Measurements from ENCODE around the gene RALA. TPM values are rescaled to one million over a fixed set of nuclear protein-coding genes. Genes with fewer than 3 reads are reported as not detected.
A peak's percentile ranks its signal among the peaks of the same experiment; 100 is the strongest.

Gene RALA
- total RNA-seq, 2 donors from 2014 or later, result 38.4 to 47.1 TPM

- Mint-ChIP-seq H3K27me3 (ENCODE audit: low read depth) (no peaks in the 10 kb centered on the region), H3K4me1 (ENCODE audit: low read depth) (peaks cover 67% of the 10 kb centered on the region), H3K36me3 (ENCODE audit: insufficient read depth in 2 of 2) (peaks cover 0 to 5% of the 10 kb centered on the region in 2 donors), H3K27ac (peak overlapping the region; percentile 75), H3K9me3 (no peaks in the 10 kb centered on the region), H3K4me3 (no peak overlapping the region)
- DNase-seq (no peak), ATAC-seq (replicated peaks in 1 of 2) (no peak)
These were observed 19.5 kb downstream of the RALA start for GRCh38 chr7:39642896-39643295.

- no peak for ATAC-seq (replicated peaks in 1 of 2)
These were observed 20.8 kb downstream of the RALA start for GRCh38 chr7:39644170-39644569.

GRCh38 chr7:39645482-39646407 lies 22.4 kb downstream of the RALA start:
- ATAC-seq (replicated peaks in 1 of 2) (no peak), DNase-seq (no peak)
- Mint-ChIP-seq H3K9me3 (peaks cover 0 to 2% of the 10 kb centered on the region in 2 donors), H3K4me1 (ENCODE audit: low read depth) (peaks cover 63% of the 10 kb centered on the region), H3K4me3 (no peak overlapping the region), H3K27me3 (ENCODE audit: low read depth) (no peaks in the 10 kb centered on the region), H3K27ac (no peak overlapping the region), H3K36me3 (ENCODE audit: insufficient read depth in 2 of 2) (peaks cover 0 to 8% of the 10 kb centered on the region in 2 donors)

More at GRCh38 chr7:39644170-39644569, 20.8 kb downstream of the RALA start:
- H3K36me3 Mint-ChIP-seq (ENCODE audit: insufficient read depth in 2 of 2), result peaks cover 0 to 8% of the 10 kb centered on the region in 2 donors
- DNase-seq, result no peak
- H3K4me1 Mint-ChIP-seq (ENCODE audit: low read depth), result peaks cover 63% of the 10 kb centered on the region
- no peaks in the 10 kb centered on the region for H3K9me3 Mint-ChIP-seq
- H3K27me3 Mint-ChIP-seq (ENCODE audit: low read depth), result no peaks in the 10 kb centered on the region
- no peak overlapping the region for H3K4me3 Mint-ChIP-seq
- H3K27ac Mint-ChIP-seq, result no peak overlapping the region

GRCh38 chr7:39647816-39648215 lies 24.4 kb downstream of the RALA start:
- Mint-ChIP-seq H3K27me3 (ENCODE audit: low read depth) (no peaks in the 10 kb centered on the region), H3K9me3 (peaks cover 0 to 2% of the 10 kb centered on the region in 2 donors), H3K4me1 (ENCODE audit: low read depth) (peaks cover 61% of the 10 kb centered on the region), H3K4me3 (no peak overlapping the region), H3K36me3 (ENCODE audit: insufficient read depth in 2 of 2) (peaks cover 0 to 8% of the 10 kb centered on the region in 2 donors), H3K27ac (no peak overlapping the region)
- DNase-seq, result no peak
- ATAC-seq (replicated peaks in 1 of 2), result no peak

GRCh38 chr7:39650676-39651075 lies 27.3 kb downstream of the RALA start:
- Mint-ChIP-seq H3K27me3 (ENCODE audit: low read depth) (no peaks in the 10 kb centered on the region), H3K9me3 (peaks cover 2 to 3% of the 10 kb centered on the region in 2 donors), H3K36me3 (ENCODE audit: insufficient read depth in 2 of 2) (peaks cover 3 to 17% of the 10 kb centered on the region in 2 donors), H3K27ac (no peak overlapping the region), H3K4me1 (ENCODE audit: low read depth) (peaks cover 34% of the 10 kb centered on the region), H3K4me3 (no peak overlapping the region)
- no peak for ATAC-seq (replicated peaks in 1 of 2)
- DNase-seq, result no peak

- no peak for ATAC-seq (replicated peaks in 1 of 2)
- peaks cover 3 to 17% of the 10 kb centered on the region in 2 donors for H3K36me3 Mint-ChIP-seq (ENCODE audit: insufficient read depth in 2 of 2)
- H3K27ac Mint-ChIP-seq, result no peak overlapping the region
- no peaks in the 10 kb centered on the region for H3K27me3 Mint-ChIP-seq (ENCODE audit: low read depth)
- no peak for DNase-seq
- peaks cover 32% of the 10 kb centered on the region for H3K4me1 Mint-ChIP-seq (ENCODE audit: low read depth)
- peaks cover 2 to 3% of the 10 kb centered on the region in 2 donors for H3K9me3 Mint-ChIP-seq
- no peak overlapping the region for H3K4me3 Mint-ChIP-seq
These were observed 27.9 kb downstream of the RALA start for GRCh38 chr7:39651265-39651664.

- Mint-ChIP-seq H3K4me1 (ENCODE audit: low read depth) (peaks cover 7% of the 10 kb centered on the region), H3K27ac (no peak overlapping the region)
- ATAC-seq (replicated peaks in 1 of 2), result no peak
These were observed 33.0 kb downstream of the RALA start for GRCh38 chr7:39656415-39656814.

GRCh38 chr7:39659356-39660013 lies 36.1 kb downstream of the RALA start:
- Mint-ChIP-seq H3K9me3 (peaks cover 9 to 15% of the 10 kb centered on the region in 2 donors), H3K4me1 (ENCODE audit: low read depth) (peaks cover 12% of the 10 kb centered on the region), H3K36me3 (ENCODE audit: insufficient read depth in 2 of 2) (peaks cover 12 to 32% of the 10 kb centered on the region in 2 donors), H3K27me3 (ENCODE audit: low read depth) (no peaks in the 10 kb centered on the region), H3K27ac (no peak overlapping the region), H3K4me3 (no peak overlapping the region)
- DNase-seq (no peak), ATAC-seq (replicated peaks in 1 of 2) (no peak)

More at GRCh38 chr7:39656415-39656814, 33.0 kb downstream of the RALA start:
- no peak overlapping the region for H3K4me3 Mint-ChIP-seq
- DNase-seq, result no peak
- peaks cover 6 to 19% of the 10 kb centered on the region in 2 donors for H3K36me3 Mint-ChIP-seq (ENCODE audit: insufficient read depth in 2 of 2)
- H3K27me3 Mint-ChIP-seq (ENCODE audit: low read depth), result no peaks in the 10 kb centered on the region
- H3K9me3 Mint-ChIP-seq, result peaks cover 2 to 8% of the 10 kb centered on the region in 2 donors

- Mint-ChIP-seq H3K4me1 (ENCODE audit: low read depth) (peaks cover 20% of the 10 kb centered on the region), H3K27me3 (ENCODE audit: low read depth) (no peaks in the 10 kb centered on the region), H3K4me3 (no peak overlapping the region), H3K9me3 (peaks cover 9 to 12% of the 10 kb centered on the region in 2 donors), H3K27ac (no peak overlapping the region), H3K36me3 (ENCODE audit: insufficient read depth in 2 of 2) (peaks cover 9 to 28% of the 10 kb centered on the region in 2 donors)
- ATAC-seq (replicated peaks in 1 of 2) (no peak), DNase-seq (no peak)
These were observed 38.6 kb downstream of the RALA start for GRCh38 chr7:39661960-39662359.

GRCh38 chr7:39663263-39663662 lies 39.9 kb downstream of the RALA start:
- peaks cover 9 to 28% of the 10 kb centered on the region in 2 donors for H3K36me3 Mint-ChIP-seq (ENCODE audit: insufficient read depth in 2 of 2)
- ATAC-seq (replicated peaks in 1 of 2), result no peak
- H3K4me1 Mint-ChIP-seq (ENCODE audit: low read depth), result peaks cover 20% of the 10 kb centered on the region
- no peak overlapping the region for H3K27ac Mint-ChIP-seq
- no peak overlapping the region for H3K4me3 Mint-ChIP-seq
- no peaks in the 10 kb centered on the region for H3K27me3 Mint-ChIP-seq (ENCODE audit: low read depth)
- H3K9me3 Mint-ChIP-seq, result peaks cover 9 to 12% of the 10 kb centered on the region in 2 donors
- no peak for DNase-seq

GRCh38 chr7:39664057-39664456 lies 40.7 kb downstream of the RALA start:
- Mint-ChIP-seq H3K9me3 (peaks cover 9 to 12% of the 10 kb centered on the region in 2 donors), H3K36me3 (ENCODE audit: insufficient read depth in 2 of 2) (peaks cover 9 to 27% of the 10 kb centered on the region in 2 donors), H3K27me3 (ENCODE audit: low read depth) (no peaks in the 10 kb centered on the region), H3K4me3 (no peak overlapping the region), H3K4me1 (ENCODE audit: low read depth) (peaks cover 20% of the 10 kb centered on the region), H3K27ac (no peak overlapping the region)
- ATAC-seq (replicated peaks in 1 of 2), result no peak
- no peak for DNase-seq

- peaks cover 9 to 12% of the 10 kb centered on the region in 2 donors for H3K9me3 Mint-ChIP-seq
- no peak overlapping the region for H3K4me3 Mint-ChIP-seq
- H3K27me3 Mint-ChIP-seq (ENCODE audit: low read depth), result no peaks in the 10 kb centered on the region
- no peak overlapping the region for H3K27ac Mint-ChIP-seq
- H3K4me1 Mint-ChIP-seq (ENCODE audit: low read depth), result peaks cover 20% of the 10 kb centered on the region
- ATAC-seq (replicated peaks in 1 of 2) (no peak), DNase-seq (no peak)
- peaks cover 9 to 27% of the 10 kb centered on the region in 2 donors for H3K36me3 Mint-ChIP-seq (ENCODE audit: insufficient read depth in 2 of 2)
These were observed 41.2 kb downstream of the RALA start for GRCh38 chr7:39664585-39664984.

GRCh38 chr7:39666562-39666961 lies 43.2 kb downstream of the RALA start:
- peaks cover 17% of the 10 kb centered on the region for H3K4me1 Mint-ChIP-seq (ENCODE audit: low read depth)
- no peaks in the 10 kb centered on the region for H3K27me3 Mint-ChIP-seq (ENCODE audit: low read depth)
- peaks cover 7% of the 10 kb centered on the region in 2 donors for H3K9me3 Mint-ChIP-seq
- peaks cover 6 to 16% of the 10 kb centered on the region in 2 donors for H3K36me3 Mint-ChIP-seq (ENCODE audit: insufficient read depth in 2 of 2)
- DNase-seq (no peak), ATAC-seq (replicated peaks in 1 of 2) (no peak)
- H3K27ac Mint-ChIP-seq, result no peak overlapping the region
- no peak overlapping the region for H3K4me3 Mint-ChIP-seq
